DMS 273 (cell line): ENCODE measurements around the gene ISCU.

Experiments used
- DNase-seq: peaks from one replicate; lab custom pipeline; 2025; ENCODE audit not compliant: unreplicated experiment; lab: John Stamatoyannopoulos, UW

ISCU gene

DNA sequence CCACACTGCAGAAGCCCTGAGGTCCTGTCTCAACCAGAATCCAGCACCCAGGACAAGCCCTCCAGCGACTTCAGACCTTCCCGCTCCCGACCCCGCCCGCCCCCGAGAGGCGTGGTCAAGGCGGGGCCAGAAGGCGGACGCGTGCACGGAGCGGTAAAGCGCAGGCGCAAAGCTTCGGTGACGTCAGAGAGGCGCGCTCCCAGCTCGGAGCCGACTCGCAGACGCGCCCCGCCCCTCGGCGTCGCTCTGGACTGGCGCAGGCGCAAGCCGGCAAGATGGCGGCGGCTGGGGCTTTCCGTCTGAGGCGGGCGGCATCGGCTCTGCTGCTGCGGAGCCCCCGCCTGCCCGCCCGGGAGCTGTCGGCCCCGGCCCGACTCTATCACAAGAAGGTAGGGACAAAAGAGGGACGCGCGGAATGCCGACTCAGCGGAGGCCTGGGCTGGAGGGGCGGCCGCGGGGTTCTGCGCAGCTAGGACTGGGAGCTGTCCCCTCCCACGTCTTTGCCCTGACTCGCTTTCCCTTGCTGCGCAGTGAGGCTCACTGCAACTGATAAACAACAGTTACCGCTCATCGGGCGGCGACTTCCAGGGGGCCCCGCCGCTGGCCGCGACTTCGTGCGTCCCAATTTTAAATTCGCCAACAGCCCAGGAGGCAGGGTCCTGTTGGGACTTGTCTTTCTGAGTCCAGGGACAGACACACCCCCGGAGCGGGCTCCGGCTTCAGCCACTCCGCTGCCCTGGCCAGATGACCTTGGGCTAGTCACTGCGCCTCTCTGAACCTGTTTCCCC, at the start of gene ISCU:
Gene ISCU (plus strand): TSS at position 249 of the 788 bp plus-strand sequence. CDS start 27 bp downstream, at position 276.
- peak; percentile 98 for DNase-seq

DNA sequence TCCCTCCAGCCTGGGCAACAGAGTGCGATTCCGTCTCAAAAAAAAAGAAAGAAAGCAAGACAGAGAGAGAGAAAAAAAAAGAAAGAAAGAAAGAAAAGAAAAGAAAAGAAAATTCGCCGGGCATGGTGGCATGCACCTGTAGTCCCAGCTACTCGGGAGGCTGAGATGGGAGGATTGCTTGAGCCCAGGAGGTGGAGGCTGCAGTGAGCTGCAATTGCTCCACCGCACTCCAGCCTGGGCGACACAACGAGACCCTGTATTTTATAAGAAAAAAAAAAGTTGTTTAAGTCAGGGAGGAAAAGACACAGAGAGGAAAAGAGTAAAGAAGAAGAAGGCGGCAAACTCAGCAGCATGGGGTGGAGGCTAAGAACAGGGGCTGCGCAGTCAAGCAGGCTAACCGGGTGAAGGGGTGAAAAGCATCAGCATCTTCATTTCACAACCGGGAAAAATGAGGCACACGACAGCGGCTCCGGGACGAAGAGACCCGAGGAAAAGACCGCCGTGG, 47.9 kb upstream of the ISCU start:
- DNase-seq: no peak

DNA sequence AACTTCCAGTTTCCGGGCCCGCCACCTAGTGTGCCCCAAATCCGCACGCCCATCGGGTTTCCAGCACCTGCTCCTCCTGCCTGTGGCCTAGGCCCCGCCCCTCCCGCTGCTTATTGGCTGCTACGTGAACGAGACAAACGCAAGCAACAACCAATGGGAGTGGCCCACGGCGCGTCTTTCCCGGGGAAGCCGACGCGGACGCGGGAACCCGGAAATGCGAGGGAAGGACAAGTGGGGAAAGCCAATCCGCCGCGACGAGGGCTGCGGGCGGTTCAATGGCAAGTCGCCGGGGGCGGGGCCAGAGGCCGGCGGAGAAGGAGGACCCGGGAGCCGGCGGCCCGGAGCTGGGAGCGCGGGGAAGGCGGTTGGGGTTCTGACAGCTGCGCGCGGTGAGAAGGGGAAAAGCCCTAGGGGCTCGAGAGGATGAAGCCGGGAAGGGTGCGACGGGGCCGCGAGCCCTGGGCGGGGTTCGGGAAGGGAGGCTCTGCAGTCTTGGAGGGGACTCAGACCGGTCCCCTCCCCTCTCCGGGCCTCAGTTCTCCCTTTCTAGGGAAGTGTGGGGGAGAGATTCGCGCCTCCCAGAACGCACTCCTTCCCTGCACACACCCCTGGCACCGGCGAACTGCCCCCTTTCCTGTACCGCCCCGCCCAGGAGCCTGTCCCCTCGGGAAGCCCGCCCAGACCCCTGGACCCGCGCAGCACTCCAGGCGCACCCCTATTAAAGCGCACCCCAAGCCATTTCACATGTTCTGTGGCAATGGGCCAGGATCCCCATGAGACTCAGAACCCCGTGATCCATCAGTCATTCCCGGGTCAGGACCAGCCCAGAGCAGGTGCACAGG, 47.2 kb upstream of the ISCU start, which contains the start of gene FICD:
Gene FICD (plus strand): TSS at position 305 of the 842 bp plus-strand sequence. CDS start 1,696 bp downstream, outside the sequence.
- peak; percentile 99 for DNase-seq

DNA sequence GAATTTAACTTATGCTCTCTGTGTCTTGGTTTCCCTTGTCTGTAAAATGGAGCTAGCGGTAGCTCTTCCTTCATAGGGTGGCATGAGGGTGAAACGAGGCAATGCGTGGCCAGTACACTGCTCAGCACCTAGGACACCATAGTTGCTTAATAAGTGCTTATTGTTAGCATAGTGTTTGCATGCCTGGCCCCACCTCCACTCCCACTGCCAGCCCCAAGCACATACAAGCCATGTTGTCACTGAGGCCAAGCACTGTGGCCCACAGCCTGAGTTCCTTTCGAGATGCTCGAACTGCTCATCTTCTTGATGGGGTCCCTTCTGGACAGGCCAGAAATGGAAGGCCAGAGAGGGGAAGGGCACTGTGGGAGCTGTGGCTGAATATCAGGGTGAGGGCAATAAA, 46.5 kb upstream of the ISCU start:
- DNase-seq: peak; percentile 29

DNA sequence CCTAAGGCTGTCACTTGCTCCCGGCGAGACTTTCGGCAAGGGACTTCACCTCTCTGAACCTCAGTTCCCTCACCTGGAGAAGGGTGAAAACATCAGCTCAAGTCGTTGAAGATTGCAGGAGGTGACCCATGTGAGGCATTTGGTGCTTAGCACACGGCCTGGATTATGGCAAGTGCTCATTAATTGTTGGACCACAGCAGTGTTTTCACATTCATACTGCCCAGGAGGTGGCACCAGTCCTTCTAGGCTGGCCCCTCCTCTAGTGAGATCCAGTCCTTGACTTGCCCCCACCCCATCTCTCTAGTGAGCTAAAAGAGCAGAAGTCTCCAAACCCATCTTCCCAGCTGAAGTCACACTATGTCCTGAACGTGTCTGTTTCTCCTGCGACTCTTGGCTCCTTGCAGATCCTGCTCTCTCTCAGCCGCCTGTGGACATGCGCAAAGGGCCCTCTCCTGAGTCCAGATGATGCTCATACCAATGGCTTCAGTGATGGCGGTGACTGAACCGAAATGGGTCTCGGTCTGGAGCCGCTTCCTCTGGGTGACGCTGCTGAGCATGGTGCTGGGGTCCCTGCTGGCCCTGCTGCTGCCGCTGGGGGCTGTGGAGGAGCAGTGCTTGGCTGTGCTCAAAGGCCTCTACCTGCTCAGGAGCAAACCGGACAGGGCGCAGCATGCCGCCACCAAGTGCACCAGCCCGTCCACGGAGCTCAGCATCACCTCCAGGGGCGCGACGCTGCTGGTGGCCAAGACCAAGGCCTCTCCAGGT, 45.7 kb upstream of the ISCU start:
- DNase-seq: peak; percentile 39

DNA sequence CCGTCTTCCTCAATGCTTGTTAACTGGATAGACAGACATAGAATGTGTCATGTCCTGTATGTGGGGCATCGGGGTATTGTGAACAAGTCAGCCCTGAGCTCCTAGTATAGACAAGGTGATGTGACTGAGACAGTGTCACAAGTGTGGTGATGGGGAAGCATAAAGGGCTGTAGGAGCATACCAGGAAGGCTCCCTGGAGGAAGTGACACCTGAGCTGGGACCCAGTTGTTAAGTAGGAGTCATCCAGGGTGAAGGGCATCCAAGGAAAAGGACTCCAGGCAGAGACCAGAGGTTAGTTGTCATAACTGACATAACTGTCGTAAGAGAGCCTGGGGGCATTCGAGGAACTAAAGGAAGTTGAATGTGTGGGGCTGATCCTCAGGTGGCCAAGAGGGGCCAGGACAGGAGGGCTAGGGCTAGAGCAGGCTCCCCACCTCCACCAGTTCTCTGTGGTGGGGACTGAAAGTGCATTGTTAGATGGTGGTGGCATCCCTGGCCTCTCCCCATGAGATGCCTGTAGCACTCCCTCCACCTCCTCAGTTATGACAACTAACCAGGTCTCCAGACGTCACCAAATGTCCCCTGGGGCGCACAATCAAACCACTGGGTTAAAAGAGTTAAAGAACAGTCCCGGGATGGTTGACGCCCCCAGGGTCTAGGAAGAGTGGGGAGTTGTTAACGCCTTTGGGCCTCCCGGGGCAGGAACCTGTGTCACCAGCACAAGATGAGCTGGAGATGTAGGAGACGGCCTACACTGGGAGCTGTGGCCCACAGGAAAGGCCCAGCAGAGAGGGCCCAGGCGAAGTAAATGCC, 44.9 kb upstream of the ISCU start:
- no peak for DNase-seq

DNA sequence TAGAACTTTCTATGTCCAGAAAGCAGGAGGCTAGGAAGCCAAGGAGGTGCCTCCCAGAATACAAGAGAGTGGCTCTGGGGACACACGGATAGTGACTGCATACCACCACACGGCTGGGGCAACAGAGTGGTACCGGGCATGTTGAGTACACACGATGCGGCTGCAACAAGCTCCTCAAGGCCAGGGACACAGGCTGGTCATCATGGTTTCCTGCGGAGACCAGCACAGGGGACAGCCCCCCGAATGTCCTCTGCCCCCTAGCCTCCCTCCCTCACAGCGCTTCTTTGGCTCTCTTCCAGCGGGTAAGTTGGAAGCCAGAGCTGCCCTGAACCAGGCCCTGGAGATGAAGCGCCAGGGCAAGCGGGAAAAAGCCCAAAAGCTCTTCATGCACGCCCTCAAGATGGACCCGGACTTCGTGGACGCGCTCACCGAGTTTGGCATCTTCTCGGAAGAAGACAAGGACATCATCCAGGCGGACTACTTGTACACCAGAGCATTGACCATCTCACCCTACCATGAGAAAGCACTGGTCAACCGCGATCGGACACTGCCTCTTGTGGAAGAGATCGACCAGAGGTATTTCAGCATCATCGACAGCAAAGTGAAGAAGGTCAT, 44.2 kb upstream of the ISCU start:
- no peak for DNase-seq

DNA sequence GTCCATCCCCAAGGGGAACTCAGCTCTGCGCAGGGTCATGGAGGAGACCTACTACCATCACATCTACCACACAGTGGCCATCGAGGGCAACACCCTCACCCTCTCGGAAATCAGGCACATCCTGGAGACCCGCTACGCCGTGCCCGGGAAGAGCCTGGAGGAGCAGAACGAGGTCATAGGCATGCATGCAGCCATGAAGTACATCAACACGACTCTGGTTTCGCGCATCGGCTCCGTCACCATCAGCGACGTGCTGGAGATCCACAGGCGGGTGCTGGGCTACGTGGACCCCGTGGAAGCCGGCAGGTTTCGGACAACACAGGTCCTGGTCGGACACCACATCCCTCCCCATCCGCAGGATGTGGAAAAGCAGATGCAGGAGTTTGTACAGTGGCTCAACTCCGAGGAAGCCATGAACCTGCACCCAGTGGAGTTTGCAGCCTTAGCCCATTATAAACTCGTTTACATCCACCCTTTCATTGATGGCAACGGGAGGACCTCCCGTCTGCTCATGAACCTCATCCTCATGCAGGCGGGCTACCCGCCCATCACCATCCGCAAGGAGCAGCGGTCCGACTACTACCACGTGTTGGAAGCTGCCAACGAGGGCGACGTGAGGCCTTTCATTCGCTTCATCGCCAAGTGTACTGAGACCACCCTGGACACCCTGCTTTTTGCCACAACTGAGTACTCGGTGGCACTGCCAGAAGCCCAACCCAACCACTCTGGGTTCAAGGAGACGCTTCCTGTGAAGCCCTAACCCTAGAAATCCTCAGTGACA, 43.5 kb upstream of the ISCU start:
- no peak for DNase-seq

DNA sequence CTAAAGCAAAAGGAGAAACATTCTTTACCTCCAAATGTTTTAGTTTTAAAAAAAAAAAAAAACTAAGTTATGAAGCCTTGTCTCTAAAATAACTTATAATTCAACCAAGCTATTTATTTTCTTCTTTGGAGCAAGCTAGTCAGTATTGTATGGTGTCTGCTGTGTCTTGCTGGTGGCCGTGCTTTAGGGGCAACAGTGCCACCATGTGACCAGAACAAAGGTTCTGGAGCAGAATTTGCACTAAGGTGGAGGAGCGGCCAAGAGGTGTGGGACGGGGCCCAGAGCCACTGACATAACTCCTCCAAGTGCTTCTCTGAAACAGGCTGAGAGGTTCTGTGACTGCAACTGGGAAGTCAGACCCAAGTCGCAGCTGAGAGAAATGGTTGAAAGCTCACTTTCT, 42.8 kb upstream of the ISCU start:
- peak; percentile 10 for DNase-seq

DNA sequence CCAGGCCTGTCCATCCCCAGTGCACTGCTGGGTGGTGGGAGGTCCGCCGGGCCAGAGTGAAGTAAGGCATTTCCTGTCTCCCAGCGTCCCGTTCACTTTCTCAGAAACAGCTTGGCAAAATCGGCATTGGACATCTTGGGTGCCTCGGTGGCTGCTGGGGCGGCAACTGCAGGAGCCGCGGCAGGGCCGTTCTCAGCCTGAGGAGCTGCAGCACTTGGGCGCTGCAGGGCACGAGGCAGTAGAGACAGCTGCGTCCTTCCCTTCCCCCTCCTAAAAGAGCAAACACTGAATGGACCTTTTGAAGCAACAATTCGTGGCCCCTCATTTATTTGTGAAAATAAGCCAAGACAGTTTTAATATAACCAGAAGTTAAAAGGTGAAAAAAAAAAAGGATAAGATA, 39.0 kb upstream of the ISCU start:
- DNase-seq: no peak

DNA sequence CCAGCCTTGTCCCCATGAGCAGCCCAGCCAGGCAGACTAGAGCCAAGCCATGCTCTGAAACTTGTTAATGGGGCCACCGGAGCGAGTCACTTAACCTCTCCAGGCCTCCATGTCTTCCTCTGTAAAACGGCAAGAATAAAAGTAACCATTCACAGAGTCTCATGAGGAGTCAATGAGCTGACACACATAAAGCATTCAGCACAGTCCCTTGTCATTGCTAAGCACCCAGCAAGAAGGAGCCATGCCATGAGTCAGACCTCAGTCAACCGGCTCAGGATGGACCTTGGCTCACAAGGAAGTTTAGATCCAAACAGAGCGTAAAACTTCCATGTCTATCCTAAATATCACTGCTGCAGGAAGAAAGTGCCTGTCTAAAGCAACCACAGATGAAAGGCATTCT, 36.7 kb upstream of the ISCU start:
- DNase-seq: no peak

DNA sequence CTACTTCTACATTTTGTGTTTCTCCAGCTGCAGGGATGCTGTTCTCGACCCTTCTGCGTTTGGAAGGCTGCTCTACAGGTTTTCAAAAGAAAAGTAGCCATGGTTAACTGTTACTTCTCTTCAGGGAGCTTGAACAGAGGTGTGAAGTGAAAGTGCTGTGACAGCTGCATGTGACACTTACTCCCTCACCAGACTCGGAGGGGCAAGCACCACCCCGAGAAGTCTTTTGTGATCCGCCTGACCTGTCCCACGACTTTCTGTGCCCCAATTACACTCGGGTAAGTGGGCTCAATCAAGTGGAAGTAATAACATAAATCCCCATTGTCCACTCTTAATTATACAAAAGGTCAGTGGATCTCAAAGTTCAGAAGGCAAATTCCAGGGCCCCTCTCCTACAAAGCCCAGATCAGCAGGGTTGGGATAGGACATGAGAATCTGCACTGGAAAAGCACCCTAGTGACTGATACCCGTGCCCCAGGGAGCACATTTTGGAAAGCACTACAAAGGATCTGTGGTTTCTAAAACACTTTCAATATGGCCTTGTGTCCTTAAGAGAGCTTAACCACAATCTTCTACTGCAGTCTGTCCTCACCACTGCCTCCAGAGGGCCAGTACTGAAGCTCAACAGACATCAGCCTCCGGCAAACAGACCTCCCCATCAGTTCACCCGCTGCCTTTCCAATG, 35.8 kb upstream of the ISCU start:
- no peak for DNase-seq

DNA sequence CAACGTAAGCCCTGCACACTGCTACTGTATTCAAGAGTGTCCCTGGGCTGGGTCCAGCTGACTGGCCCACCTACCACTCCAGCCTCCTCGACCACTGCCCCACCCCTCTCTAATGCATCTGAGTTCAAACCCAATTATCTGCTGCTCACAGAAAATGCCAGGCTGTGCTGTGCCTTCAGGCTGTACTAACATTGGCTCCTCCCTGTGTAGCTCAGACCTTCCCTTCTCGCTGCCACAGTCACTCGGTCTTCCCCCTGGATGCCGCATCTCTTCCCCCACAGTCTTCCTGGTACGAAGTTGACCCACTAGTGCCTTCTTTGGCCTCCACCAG, 35.3 kb upstream of the ISCU start:
- DNase-seq: no peak

DNA sequence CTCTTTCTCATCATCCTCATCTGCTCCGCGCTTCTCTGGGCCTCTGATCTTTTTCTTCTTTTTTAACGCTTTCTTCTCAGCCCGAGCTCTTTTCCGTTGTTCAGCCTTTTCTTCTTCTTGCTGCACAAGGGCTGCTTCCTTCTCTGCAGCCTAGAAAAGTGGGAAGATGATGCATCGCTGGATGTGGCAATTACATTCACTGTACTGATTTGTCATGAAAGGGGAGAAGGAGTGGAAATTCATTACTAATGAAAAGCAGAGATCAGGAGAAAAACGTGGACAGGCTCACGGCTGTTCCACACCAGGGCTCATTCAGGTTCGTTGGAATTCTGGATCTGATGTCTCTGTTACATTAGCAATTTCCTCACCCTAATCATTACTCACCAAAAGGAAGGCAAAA, 32.2 kb upstream of the ISCU start:
- DNase-seq: no peak

DNA sequence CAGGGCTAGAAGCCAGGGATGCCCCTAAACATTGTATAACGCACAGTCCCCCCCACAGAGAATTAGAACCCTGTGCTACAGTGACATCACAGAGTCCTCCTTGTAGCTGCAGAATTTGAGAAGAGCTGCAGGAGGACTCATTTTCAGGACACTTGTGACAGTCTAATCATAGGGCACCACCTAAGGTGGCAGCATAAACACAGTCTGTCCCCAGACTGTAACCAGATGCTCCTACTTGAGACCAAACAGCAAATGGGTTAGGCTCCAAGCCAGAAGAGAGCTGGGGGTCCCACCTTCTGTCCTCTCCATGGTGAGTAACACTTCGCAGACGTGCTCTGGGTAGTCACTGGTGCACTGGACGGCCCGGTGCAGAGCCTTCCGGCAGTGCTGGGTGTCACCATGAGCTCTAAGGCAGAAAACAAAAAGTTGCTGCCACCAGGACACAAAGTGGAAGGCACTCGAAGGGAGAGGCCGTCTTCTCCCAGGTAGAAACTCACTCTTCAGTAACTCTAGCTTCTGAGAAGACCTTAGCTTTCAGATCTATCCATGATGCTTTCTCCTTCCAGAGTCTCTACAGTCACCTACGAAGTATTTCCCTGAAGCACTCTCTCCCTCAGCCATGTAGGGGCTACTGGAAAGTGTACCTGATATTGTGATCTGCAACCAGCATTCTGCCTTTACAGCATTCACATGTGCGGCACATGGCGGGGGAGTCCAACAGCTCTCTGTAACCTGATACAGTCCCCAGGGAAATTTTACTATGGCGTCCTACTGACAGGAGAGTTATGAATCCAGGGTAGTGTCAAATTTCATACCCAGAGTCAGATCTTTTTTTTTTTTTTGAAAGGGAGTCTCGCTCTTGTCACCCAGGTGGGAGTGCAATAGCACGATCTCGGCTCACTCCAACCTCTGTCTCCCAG, 30.2 kb upstream of the ISCU start:
- peak; percentile 81 for DNase-seq

DNA sequence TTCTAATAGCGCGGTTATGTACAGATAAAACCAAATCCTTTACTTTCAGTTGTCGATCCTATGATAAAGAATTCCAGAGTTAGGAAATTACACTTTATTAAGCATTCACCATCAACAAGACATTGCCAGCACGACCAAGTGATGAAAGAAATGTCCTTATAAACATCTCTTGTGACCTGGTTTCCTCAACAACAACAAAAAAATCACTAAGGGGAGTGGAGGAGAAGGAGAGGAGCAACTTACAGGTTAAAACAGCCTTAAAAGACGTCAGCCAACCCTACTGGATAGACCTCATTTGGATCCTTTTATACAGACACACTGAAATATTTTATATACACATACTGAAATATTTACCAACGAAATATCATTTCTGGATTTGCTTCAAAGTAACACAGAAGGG, 24.2 kb upstream of the ISCU start:
- no peak for DNase-seq

DNA sequence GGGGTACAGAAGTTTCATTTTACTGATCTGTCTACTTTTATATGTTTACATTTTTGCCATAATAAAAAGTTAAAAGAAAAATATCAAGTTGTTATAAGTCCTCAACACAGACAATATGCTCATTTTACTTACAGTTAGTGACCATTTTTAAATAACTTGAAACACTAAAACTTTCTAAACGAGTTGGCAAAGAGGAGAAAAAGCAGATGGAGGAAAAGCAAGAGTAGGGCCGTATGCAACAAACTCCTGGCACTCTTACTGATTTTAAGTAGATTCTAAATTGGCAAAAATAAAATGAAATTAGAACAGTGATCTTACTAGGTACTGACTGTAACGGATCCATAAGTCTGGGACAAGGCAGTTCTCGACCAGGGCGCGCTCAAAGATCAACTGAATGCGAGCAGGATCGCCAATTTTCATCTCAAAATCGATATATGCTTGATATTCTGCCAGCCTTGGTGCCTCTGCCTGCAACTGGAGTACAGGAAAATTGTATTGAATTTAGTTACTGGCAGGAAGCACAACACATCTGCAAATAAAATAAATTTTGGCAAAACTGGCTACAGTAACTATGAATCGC, 23.7 kb upstream of the ISCU start:
- DNase-seq: no peak
